ENCODE measurements around the gene CAPZA1.
"Not testable (repeated sequence)": the region's sequence is repeated elsewhere in the genome, so short reads cannot be mapped to it uniquely, and the experiment has no call there.

The CAPZA1 gene

DNA sequence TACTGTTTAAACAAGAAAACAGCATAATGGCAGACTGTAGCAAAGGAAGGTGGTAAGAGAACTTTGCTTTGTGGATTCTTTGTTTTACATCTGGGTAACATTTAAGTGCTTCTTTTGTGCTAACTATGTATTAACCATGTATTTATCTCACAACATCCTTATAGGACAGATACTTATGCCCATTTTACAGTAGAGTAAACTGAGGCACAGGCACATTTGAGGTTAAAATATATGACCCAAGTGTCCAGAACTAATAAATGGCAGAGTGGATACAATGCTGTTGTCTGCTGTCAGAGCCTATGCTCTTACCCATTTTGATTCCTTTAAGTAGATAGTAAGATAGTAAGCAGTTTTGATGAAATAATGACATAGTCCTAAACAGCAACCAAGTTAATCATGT lies 7.3 kb downstream of the CAPZA1 start:
- DNase-seq (ENCODE audit: low read depth in 2 of 2), result no peak

DNA sequence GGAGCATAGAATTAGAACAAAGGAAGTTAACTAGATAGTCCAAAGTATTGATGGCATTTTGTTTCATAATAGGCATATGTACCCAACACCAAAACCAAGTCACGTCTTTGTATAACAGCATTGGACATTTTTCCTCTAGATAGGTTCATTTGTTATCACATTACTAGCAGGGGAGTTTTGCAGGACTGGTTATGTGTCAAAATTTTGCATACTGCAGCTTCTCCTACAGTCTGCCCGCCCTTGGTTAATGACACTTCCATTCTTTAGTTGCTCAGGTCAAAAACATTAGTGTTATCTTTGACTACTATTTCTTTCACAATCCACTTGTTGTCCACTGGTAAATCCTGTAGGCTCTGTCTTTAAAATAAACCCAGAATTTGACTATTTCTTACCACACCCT lies 8.9 kb downstream of the CAPZA1 start:
- DNase-seq (ENCODE audit: low read depth in 2 of 2), result no peak

DNA sequence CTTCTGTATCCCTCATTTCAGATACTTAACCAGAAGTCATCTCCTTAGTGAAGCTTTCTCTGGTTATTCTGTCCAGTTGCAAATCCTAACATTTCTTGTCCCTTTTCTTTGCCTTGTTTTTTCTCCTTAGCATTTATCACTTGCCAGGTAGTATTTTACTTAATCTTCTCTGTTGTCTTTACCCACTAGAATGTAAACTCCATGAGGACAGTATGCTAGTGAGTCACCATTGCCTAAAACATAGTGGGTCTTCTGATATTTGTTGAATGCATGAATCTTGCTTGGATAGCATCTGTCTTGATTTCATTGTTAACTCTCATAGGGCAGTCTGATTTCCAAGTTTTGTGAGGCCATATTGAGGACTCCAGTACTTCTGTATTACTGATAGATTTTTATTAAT lies 9.6 kb downstream of the CAPZA1 start:
- no peak for DNase-seq (ENCODE audit: low read depth in 2 of 2)

DNA sequence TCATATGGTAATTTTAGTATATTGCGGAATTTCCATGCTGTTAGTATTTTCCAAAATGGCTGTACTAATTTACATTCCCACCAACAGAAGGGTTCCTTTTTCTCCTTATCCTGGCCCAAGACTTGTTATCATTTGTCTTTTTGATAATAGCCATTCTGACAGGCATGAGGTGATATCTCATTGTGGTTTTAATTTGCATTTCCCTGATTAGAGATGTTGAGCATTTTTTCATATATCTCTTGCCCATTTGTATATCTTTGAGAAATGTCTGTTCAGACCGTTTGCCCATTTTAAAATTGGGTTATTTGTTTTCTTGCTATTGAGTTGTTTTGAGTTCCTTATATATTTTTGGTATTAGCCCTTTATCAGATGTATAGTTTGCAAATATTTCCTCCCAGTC lies 14.0 kb downstream of the CAPZA1 start:
- DNase-seq (ENCODE audit: low read depth in 2 of 2), result no peak

DNA sequence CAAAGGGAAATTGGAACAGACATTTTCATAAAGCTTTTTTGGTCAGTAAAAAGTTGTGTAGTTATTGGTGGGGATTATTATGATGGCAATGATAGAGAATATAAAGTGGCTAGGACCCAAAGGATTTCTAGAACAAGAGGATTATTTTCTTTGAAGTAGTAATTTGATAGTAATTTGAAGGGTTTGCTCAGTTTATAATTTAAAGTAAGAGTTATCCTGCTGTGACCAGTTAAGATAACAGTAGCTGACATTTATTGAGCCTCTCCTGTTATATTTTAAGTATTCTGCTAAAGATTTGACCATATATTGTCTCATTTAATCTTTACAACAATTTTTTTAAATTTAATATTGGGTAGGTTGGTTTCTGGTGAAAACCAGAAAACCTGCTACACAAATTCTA lies 14.7 kb downstream of the CAPZA1 start:
- no peak for DNase-seq (ENCODE audit: low read depth in 2 of 2)

DNA sequence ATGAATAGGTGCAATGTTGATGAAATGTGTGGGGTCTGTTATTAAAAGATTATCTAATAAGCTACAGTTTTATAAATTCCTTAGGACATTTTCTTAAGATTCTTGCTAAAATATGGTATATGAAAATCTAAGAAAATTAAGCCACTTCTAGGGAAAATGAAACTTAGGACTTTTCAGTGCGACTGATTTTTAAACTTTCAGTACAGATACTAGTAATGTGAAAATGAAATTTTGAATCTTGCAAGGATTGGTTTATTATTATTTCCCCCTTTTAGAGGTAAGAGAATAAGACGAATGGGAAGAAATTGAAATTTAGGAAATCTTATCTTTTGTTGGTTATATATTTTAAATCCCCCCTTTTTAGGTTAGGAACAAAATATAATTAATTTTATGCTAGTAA lies 16.4 kb downstream of the CAPZA1 start:
- DNase-seq (ENCODE audit: low read depth in 2 of 2), result no peak

DNA sequence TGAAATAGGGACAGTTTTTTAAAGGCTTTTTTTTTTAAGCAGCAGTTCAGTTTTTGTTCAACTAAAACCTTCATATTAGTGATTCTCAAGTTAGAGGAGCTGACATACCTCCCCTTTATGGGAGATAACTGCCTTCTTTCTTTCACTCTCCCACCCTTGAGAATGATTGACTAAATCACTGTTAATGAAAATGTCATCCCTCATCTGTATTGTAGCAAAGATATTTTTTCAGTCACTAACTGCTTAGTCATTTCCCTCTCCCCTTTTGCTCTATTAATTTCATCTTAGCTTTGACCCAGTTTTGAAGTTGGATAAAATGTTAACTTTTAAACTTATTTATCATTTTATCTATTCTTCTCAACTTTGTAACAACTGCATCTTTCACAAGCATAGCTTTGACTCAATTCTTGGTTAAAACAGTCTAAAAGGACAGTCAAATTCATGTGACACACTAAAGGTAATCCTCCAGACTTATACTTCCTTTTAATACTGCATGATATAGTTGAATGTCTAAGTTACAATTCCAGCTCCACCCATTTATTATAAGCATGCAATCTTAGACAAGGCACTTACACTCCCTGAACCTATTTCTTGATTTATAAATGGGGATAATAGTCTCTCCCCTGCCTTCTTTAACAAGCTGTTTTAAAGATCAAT lies 17.1 kb downstream of the CAPZA1 start:
- DNase-seq (ENCODE audit: low read depth in 2 of 2), result no peak

DNA sequence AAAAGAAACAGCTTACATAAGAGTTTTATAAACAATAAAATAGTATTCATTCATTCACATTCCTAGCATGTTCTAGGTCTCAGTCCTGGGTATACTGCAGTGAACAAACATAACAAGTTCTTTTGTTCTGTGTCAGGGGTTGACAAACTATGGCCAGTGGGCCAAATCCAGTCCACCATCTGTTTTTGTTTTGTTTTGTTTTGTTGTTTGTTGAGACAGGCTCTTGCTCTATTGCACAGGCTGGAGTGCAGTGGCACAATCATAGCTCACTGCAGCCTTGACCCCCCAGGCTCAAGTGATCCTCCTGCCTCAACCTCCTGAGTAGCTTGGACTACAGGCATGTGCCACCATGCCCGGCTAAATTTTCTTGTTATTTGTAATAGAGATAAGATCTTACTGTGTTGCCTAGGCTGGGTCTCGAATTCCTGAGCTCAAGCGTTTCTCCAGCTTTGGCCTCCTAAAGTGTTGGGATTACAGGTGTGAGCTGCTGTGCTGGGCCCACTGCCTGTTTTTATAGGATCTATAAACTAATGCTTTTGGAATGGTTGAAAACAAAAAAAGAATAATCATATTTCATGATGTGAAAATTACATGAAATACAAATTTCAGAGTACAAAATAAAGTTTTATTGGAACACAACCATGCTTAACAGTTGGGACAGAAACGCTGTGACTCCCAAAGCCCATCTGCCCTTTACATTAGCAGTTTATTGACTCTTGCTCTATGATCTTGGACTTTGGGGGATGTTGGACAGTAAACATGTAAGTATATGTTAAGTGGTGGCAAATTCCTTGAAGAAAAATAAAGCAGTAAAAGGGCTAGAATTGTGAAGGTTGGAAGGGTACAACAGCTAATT lies 17.9 kb downstream of the CAPZA1 start:
- no peak for DNase-seq (ENCODE audit: low read depth in 2 of 2)

DNA sequence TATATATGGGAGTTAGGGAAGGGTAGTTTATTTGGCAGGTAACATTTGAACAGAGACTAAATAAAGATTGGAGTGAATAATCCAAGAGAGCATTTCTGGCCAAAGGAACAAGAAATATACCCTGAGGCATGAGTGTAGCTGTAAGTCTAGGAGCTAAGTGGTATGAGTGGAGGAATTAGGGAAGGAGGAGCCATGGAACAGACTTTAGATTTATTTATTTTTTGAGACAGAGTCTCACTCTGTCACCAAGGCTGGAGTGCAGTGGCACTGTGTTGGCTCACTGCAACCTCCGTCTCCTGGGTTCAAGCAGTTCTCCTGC lies 18.4 kb downstream of the CAPZA1 start:
- DNase-seq (ENCODE audit: low read depth in 2 of 2), result no peak

DNA sequence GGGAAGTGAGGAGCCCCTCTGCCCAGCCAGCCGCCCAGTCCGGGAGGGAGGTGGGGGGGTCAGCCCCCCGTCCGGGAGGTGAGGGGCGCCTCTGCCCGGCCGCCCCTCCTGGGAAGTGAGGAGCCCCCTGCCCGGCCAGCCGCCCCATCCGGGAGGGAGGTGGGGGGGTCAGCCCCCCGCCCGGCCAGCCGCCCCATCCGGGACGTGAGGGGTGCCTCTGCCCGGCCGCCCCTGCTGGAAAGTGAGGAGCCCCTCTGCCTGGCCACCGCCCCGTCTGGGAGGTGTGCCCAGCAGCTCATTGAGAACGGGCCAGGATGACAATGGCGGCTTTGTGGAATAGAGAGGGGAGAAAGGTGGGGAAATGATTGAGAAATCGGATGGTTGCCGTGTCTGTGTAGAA lies 20.8 kb downstream of the CAPZA1 start:
- DNase-seq (ENCODE audit: low read depth in 2 of 2), result not testable (repeated sequence)

DNA sequence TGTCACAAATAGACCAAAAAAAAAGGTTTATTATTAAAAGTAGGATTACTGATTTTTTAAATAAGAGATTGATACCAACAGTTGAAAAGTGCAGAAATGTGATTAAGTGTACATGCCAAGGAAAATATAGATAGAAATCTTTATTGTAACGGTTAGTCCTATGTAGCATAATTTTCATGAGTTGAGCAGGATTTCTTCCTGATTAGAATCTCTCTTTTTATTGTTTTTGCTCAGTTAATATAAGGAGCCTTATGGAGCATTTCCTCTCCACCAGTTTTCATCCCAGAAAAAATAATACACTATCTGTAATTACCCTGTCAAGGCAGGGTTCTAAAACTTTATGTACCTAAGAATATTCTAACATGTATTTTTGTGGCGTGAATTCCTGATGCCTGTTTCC lies 23.4 kb downstream of the CAPZA1 start:
- DNase-seq (ENCODE audit: low read depth in 2 of 2), result no peak

DNA sequence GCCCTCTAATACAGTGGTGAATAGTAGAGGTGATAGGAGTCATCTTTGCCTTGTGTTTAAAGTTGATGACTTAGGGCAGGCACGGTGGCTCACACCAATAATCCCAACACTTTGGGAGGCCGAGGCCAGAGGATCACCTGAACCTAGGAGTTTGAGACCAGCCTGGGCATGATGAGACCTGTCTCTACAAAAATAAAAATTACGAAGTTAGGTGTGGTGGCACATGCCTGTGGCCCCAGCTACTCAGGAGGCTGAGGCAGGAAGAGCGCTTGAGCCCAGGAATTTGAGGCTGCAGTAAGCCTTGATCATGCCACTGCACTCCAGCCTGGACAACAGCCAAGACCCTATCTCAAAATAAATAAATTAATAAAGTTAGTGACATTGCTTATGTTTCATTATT lies 26.6 kb downstream of the CAPZA1 start:
- no peak for DNase-seq (ENCODE audit: low read depth in 2 of 2)

DNA sequence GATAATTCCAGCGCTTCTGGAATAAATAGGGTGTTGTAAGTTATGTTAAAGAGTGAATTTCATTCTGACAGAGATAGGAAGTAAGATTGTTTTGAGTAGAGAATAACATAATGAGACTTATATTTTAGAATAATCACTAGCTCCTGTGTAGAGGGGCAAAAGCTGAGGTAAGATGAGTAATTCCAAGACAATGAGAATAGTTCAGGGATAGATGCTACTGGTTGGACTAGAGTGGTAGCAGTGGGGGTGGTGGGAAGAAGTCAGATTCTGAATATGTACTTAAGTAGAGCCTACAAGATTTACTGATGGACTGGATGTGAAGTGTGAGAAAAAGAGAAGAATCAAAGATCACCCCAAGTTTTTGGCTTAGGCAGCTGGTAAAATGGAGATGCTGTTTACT lies 31.6 kb downstream of the CAPZA1 start:
- DNase-seq (ENCODE audit: low read depth in 2 of 2), result no peak

DNA sequence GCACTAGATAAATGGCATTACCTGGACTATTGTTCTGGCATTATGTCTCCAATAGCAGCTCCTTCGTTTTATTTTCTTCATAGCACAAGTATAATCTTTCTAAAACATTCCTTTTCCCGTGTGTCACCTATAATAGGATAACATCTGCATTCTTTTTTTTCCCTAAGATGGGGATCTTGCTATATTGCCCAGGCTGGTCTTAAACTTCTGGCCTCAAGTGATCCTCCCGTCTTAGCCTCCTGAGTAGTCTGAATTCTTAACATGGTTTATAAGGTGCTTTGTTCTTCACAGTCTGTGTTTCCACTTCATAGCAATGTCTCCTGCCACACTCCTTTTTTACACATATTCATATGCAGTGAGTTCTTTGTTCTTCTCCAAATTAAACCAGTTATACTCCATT lies 46.2 kb downstream of the CAPZA1 start:
- no peak for DNase-seq (ENCODE audit: low read depth in 2 of 2)

DNA sequence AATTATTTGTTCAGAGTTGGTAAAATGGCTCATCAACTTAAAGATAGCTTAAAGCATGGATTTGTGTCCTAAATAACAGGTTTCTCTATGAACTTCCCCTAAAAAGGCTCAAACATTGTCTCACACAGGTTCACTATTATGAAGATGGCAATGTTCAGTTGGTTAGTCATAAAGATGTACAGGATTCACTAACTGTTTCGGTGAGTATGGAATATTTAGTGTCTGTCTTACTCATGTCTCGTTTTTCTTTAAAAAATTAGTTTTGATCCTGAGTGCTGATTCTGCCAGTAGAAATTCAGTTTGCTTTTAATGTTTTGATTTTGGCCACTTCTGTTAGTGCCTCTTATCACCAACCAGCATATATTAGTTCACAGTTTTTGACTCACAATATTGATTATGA lies 47.3 kb downstream of the CAPZA1 start:
- DNase-seq (ENCODE audit: low read depth in 2 of 2), result no peak

DNA sequence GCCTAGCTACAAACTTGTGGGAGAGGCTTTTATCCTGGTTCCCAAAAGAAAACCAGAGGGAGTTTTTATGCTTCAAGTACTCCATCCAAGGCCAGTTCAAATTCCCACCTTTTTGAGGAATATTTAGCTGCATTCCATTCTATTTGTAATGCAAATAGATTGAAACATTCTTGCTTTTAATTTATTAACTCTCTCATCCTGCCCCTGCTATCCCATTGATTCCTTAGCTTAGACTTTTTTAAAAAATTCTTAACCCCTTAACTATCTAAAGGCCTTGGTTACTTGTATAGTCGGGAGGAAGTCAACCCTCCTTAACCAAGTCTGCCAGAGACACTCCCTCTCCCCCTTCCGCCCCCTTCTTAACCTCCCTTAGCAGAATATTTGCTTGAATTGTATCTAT lies 52.4 kb downstream of the CAPZA1 start:
- DNase-seq (ENCODE audit: low read depth in 2 of 2), result no peak

DNA sequence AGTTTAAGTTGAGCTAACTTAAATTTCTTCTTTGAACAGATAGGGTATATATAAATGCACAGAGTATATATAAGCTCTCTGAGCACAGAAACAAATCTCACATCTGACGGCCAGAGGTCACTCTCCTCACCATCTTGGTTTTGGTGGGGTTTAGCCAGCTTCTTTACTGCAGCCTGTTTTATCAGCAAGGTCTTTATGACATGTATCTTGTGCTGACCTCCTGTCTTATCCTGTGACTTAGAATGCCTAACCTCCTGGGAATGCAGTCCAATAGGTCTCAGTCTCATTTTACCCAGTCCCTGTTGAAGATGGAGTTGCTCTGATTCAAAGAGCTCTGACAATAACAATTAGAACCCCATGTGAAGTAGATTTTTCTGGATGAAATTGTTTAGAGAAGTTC lies 53.2 kb downstream of the CAPZA1 start:
- no peak for DNase-seq (ENCODE audit: low read depth in 2 of 2)

DNA sequence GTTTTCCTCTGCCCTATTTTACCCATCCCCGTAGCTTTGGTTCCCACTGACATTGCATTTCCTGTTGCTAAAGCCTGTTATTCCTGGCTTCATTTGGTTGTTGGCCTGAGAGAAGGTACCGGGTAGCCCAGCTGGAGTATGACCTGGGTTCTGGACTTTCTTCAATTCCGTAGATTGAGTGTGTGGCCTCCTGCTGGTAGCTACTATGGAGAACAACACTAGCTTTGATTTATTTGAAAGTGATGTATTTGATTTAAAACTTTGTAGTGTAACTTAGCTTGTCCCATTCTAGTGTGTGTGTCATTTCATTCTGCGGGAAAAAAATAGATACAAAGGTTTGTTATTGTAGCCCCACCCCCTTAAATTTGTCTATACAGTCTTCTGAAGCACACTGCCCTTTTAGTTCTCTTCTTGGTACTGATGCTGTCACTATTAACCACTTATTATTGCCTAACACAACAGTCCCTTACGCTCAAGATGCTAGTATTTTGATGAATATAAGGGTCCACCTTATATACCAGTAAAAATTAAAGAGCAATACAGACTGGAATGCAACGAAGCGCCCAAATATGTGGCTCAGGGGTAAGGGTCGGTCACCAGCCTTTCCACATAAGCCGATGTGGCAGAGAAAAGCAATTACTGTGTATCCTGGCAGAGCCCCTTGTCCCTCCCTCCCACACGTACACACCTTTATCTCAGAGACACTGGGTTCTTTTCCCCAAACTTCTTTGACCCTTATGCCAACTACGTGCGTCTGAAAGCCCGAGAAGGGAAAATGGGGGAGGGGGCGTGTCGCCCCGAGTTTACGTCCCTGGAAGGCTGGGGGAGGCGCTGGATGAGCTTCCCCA lies 54.2 kb downstream of the CAPZA1 start:
- peak in 1 of 2 donors; percentile 13 for DNase-seq (ENCODE audit: low read depth in 2 of 2)

DNA sequence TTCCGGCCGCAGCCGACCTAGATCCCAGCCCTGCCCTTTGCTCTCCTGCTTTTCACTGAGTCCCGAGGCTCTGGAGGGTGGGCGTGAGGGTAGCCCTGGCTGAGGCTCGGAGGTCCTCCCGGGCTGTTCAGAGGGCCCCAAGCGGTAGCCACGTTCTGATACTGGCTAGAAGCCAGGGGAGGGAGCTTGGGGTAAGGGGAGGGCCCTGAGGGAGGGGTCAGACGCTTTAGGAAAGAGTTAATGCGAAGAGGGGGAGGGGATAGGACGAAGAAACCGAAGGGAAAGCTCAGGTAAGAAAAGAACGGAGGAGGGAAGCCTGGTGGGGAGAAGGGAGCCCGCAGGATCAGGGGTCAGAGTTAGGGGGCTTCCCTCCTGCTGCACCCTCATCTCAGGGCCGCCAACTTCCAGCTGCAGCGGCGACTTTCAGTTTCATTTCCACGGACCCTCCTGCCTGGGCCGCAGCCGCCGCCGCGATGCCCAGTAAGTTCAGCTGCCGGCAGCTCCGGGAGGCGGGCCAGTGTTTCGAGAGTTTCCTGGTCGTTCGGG lies 54.9 kb downstream of the CAPZA1 start, which contains the start of gene MOV10:
Gene MOV10 (plus strand): TSS at position 220 of the 546 bp plus-strand sequence. CDS start 254 bp downstream, at position 474.
- DNase-seq (ENCODE audit: low read depth in 2 of 2), result peak; percentile 27 to 45

DNA sequence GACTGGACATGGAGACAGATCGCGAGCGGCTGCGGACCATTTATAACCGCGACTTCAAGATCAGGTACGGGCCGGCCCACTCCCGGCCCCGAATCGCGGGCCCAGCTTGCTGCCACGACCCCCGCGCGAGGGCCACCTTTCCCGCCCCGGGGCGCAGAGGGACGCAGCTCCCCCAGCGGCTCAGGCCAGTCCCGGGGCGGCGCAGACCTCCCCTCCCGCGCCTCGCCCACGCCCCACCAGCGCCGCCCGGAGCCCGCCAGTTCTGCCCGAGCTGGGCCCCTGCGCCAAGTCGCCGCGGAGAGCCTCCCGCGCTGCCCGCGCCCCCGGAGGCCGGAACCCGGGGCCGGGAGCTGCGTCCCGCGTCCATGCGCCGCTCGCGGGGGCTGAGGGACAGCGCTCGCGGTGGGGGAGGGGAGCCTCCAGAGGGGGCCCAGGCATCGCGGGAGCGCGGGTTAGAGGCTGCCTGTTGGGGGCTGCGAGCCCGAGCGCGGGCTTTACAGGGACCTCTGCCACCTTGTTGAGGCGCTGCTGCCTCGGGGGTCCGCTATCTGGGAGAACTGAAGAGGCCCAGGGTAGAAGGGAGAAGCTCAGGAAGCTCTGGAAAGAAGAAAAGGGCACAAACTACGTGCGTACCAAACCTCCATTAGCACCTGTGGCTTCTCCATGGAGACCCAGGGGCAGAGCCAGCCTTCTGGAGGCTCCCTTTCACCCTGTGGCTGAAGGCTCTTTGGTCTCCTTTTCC lies 55.5 kb downstream of the CAPZA1 start:
- peak; percentile 28 to 30 for DNase-seq (ENCODE audit: low read depth in 2 of 2)

DNA sequence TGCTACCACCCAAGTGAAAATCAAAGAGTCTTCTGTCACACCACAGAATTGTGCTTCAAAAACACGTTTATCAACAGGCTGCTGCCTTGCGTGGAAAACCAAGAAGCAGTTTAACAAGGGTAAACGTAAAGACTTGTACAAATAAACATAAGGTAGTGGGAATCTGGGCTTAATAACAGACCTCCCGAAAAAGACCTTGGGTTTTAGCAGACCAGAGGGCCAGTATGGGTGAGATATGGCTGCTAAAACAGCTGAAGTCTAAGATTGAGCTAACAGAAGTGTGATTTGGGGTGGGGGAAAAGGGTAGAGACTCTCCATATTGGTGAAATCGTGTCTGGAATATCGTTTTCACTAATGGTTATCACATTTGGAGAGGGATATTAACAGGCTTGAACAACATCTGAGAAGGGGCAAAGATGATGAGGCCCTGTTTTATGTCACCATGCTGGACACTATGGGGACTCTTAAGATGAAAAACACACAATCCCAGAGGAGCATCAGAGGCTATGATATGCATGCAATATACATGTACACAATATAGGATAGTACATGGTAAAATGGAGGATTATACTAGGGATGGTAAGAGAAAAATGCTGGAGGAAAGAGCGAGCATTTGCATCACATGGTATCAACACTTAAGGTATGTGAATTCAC lies 56.2 kb downstream of the CAPZA1 start:
- no peak for DNase-seq (ENCODE audit: low read depth in 2 of 2)
